Mucosa of stomach (tissue), 1 donor: Measurements from ENCODE around the gene GPR31.
"Not testable (repeated sequence)": the region's sequence is repeated elsewhere in the genome, so short reads cannot be mapped to it uniquely, and the experiment has no call there.

Experiments
- H3K27me3 ChIP-seq: one replicate; pipeline ENCODE4 v1.7.0; 2013; ENCODE audit warnings: mild to moderate bottlenecking, low read length; ENCODE audit not compliant: control insufficient read depth, insufficient read depth
- H3K36me3 ChIP-seq: one replicate; pipeline ENCODE4 v1.7.0; 2013; ENCODE audit warnings: low read length; ENCODE audit not compliant: control insufficient read depth, insufficient read depth
- H3K4me1 ChIP-seq: one replicate; pipeline ENCODE4 v1.7.0; 2013; ENCODE audit warnings: mild to moderate bottlenecking, low read length; ENCODE audit not compliant: control insufficient read depth, insufficient read depth
- H3K4me3 ChIP-seq: one replicate; pipeline ENCODE4 v1.7.0; 2013; ENCODE audit warnings: low read length
- H3K9ac ChIP-seq: one replicate; pipeline ENCODE4 v1.7.0; 2013; ENCODE audit warnings: mild to moderate bottlenecking, low read length, moderate library complexity
- H3K9me3 ChIP-seq: one replicate; pipeline ENCODE4 v1.7.0; 2013; ENCODE audit warnings: mild to moderate bottlenecking, low read length, moderate library complexity; ENCODE audit not compliant: control insufficient read depth
- donor health status: Pancreatic carcinoma.

GPR31 gene, protein sequence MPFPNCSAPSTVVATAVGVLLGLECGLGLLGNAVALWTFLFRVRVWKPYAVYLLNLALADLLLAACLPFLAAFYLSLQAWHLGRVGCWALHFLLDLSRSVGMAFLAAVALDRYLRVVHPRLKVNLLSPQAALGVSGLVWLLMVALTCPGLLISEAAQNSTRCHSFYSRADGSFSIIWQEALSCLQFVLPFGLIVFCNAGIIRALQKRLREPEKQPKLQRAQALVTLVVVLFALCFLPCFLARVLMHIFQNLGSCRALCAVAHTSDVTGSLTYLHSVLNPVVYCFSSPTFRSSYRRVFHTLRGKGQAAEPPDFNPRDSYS

DNA sequence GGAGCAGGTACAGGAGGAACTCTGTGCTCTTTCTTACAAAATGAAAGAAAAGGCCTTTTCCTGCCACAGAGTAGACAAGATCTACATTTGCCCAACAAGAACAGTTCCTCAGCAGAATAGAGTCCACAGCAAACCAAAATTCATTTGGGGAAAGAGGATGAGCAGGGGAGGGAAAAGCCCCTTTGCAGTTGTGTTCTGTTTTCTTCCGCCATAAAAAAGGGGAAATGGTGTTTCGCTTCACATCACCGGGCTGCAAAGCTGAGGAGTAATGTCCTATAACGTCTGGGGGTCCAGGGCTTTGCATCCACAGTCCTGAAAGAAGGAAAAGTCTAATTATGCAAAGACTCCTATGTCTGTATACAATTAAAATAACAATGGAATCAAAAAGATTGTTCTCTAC, at the start of gene GPR31:
Gene GPR31, minus strand, starts transcription at position 118 of the 400 bp plus-strand sequence. CDS start 149 bp downstream, outside the sequence.
- H3K36me3 ChIP-seq = no peaks in the 10 kb centered on the region
- H3K4me3 ChIP-seq = no peak within 1 kb of the TSS
- H3K4me1 ChIP-seq = no peaks in the 10 kb centered on the region
- H3K9ac ChIP-seq = no peak within 1 kb of the TSS
- no peaks in the 10 kb centered on the region for H3K27me3 ChIP-seq
- H3K9me3 ChIP-seq = no peaks in the 10 kb centered on the region

DNA sequence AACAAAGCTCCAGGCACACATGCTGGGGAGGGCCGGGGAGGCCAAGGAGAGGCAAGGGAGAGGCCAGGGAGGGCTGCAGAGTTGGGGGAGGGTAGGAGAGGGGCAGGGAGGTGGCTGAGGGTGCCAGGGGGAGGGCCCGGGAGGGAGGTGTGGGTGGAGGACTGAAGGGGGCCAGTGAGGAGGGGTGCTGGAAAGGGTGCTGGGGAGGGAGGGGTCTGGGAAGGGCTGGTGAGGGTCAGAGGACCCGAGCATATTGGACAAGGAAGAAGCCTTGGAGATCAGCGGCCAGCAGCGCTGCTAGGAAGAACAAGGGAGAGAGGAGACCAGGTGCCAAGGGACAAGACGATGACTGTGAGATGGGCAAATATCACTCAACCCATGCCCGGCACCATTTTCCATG, 49.7 kb upstream of the GPR31 start:
- H3K36me3 ChIP-seq = no peaks in the 10 kb centered on the region
- no peaks in the 10 kb centered on the region for H3K9me3 ChIP-seq
- H3K9ac ChIP-seq = no peak overlapping the region
- peaks cover 5% of the 10 kb centered on the region for H3K27me3 ChIP-seq
- no peak overlapping the region for H3K4me3 ChIP-seq
- H3K4me1 ChIP-seq = no peaks in the 10 kb centered on the region

DNA sequence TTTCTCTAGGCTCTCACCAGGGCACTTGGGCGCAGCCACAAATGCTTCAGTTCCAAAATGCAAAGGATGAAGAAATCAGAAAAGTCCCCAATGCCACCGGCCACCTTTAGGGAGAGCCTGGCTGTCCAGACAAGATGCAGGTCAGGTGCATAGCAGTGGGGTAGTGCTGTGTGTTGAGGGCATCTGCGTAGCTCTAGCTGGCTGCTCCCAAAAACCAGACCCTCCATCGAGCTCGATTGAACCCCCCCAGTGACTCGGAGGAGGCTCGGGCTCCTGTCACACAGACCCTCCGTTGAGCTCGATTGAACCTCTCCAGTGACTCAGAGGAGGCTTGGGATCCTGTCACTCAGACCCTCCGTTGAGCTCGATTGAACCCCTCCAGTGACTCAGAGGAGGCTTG, 47.5 kb upstream of the GPR31 start:
- not testable (repeated sequence) for H3K9ac ChIP-seq, H3K27me3 ChIP-seq, H3K36me3 ChIP-seq, H3K4me1 ChIP-seq, H3K4me3 ChIP-seq, H3K9me3 ChIP-seq

DNA sequence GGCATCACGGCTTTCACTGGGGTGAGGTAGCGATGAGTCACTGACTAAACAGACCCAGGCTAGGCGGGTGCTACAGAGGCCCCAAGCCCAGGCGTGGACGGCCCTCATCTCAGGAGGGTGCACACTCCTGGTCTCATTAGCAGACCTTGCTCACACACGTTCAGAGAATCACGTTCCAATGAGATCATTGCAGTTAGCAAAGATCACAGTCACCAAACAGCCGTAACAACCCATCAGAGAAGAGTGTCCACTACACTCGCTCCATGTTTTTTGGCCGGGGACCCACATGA, 46.2 kb upstream of the GPR31 start:
- H3K9ac ChIP-seq, H3K9me3 ChIP-seq, H3K4me3 ChIP-seq, H3K36me3 ChIP-seq, H3K4me1 ChIP-seq, H3K27me3 ChIP-seq: not testable (repeated sequence)

DNA sequence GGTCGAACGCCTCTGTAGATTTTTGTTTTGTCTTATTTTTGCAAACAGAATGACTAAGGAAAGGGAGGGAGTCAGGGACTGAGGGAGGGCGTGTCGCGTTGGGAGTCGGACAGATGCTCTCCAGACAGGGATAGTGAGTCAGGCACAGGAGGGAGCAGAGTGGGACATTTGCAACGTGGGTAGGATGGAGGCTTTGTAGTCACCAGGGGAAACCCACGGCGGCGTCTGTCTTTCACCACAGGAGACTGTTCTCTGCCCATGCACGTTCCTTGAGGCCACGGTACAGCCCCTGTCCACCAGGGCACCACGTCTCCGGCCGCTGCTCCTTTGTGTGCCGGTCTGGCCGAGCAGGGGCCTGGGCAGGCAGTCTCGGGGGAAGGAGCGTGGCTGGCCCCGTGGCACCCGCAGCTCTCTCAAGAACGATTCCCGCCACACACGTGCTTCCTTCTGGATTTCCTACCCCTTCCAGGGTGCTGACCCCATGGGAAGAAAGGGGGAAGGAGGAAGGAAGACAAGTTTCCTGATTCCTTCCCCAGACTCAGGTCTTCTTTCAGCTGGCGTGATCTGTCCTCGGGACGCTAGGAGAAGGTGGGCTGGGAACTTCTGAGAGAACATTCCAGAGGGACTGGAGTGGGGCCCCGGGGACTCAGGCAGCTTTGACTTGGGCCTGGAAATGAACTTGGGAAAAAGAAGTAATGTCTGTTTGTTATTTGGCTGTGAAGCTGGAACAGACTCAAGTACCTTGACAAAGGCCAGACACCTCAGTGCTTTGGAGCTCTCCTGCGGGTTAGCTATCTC, 45.7 kb upstream of the GPR31 start:
- not testable (repeated sequence) for H3K4me3 ChIP-seq, H3K36me3 ChIP-seq, H3K4me1 ChIP-seq, H3K27me3 ChIP-seq, H3K9me3 ChIP-seq, H3K9ac ChIP-seq

DNA sequence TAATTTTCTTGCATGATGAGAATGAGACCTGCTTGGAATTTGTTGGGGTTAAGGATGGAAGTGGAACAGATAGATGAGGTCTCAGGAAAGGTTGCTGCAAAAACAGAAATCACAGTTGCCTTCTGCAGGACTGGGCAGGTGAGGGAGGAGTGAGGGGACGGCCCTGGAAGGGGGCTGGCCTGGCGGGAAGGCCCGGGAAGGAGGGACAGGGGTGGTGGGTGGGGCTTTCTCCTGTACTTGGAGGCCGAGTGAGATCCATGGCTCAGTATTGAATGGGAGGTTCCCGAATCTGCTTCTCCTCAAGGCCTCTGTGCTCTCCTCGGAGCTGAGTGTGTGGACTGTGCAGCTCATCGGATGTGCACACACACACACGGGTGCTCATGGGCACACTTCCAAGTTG, 44.8 kb upstream of the GPR31 start:
- not testable (repeated sequence) for H3K9me3 ChIP-seq, H3K9ac ChIP-seq, H3K4me3 ChIP-seq, H3K4me1 ChIP-seq, H3K36me3 ChIP-seq, H3K27me3 ChIP-seq

DNA sequence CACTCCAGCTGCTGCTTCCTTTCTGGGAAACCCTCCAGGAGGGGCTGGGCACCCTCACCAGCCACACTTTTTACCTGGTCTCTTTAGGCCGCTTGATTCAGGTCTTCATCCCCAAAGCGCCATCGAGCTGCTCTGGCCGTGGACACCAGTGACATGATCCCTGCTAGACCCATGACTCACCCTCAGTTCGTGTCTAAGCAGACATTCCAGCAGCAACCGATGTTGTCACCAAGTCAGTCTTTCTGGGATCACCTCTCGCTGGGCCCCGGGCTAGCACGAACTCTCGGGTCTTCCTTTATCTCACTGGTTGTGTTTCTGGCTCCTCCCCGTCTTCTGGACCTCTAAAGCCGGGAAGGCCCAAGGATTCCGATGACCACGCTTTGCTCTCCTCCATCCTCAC, 43.0 kb upstream of the GPR31 start:
- H3K27me3 ChIP-seq = no peaks in the 10 kb centered on the region
- H3K9ac ChIP-seq = no peak overlapping the region
- H3K36me3 ChIP-seq = no peaks in the 10 kb centered on the region
- no peak overlapping the region for H3K4me3 ChIP-seq
- H3K4me1 ChIP-seq = no peaks in the 10 kb centered on the region
- no peaks in the 10 kb centered on the region for H3K9me3 ChIP-seq

DNA sequence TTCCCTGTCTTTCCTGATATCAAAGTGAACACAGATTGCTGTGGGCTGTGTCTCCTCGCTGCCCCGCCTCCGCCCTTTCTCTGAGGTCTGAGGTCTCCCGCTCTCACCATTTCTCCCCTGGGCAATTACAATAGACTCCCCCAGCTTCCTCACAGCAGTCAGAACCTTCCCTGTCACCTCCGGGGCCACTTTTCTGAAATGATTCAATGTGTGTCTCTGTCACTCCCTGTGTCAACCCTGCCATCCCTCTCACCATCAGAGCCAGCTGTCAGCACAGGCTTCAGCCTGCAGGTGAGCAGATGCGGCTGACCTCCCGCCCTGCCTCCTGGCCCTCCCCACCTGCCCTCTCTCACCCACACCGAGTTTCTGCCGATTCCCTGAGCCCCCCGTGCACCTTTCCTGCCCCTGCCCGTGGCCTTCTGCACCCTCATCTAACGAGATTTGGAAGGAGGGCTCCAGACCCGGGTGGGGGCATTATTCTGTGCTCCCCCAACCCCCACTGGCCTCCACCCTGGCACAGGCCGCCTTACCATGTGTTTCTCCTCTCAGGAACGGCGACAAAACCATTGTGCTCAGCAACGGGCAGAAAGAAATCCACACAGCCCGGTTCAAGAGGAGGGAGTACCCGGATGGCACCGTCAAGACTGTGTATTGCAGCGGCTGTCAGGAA, 38.3 kb upstream of the GPR31 start:
- H3K9ac ChIP-seq, H3K27me3 ChIP-seq, H3K4me1 ChIP-seq, H3K9me3 ChIP-seq, H3K36me3 ChIP-seq, H3K4me3 ChIP-seq: not testable (repeated sequence)

DNA sequence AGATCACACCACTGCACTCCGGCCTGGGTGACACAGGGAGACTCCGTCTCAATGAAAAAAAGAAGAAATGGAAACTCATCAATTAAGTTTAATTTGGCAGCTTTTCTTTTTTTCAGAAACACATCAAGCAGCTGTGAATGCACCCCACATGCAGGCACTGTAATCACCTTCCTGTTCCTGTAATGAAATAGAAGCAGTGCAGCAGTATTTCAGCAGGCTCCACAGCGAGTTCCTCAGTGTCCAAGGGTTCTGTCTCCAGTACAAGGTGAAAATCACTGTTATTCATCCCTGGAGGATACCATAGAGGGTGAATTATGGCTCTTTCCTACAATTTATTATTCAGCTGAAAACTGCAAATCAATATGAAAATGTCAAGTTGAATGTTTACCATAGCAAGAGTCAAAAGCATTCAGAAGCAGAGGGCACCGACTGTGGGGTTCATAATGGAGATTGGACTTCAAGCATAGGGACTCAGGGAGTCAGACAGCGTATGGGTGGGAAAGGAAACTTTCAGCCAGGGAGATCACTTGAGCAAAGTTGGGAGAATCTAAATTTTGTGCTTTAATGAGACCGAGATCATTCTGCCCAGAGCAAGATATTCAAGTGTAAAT, 35.8 kb upstream of the GPR31 start:
- H3K9me3 ChIP-seq = not testable (repeated sequence)

DNA sequence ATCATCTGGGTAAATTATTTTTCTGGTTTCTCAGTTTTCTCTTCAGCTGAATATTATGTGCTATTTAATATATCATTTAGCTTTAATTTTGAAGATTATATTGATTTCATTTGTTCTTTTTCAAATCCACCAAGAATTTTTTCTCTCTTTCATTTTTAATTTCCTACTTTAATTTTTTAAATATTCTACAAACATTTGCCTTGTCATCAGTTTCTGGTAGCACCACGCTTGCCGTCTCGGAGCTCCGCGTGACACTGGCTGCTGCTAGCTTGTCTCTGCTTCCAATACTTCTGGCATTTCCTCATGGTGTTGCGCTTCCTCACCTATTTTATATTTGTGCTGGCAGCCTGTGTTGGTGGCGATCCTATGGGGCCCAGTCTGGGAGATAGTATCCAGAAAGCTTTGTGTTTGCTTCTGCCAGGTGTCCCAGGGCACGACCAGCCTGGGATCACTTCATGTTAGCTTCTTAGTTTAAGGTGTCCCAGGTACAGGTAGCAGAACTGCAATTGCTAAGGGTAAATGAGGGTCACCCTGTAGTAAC, 33.3 kb upstream of the GPR31 start:
- H3K4me3 ChIP-seq, H3K4me1 ChIP-seq, H3K36me3 ChIP-seq, H3K9me3 ChIP-seq, H3K27me3 ChIP-seq, H3K9ac ChIP-seq: not testable (repeated sequence)

More for the DNA sequence above, 35.8 kb upstream of the GPR31 start:
- not testable (repeated sequence) for H3K36me3 ChIP-seq, H3K4me1 ChIP-seq, H3K27me3 ChIP-seq, H3K4me3 ChIP-seq, H3K9ac ChIP-seq

DNA sequence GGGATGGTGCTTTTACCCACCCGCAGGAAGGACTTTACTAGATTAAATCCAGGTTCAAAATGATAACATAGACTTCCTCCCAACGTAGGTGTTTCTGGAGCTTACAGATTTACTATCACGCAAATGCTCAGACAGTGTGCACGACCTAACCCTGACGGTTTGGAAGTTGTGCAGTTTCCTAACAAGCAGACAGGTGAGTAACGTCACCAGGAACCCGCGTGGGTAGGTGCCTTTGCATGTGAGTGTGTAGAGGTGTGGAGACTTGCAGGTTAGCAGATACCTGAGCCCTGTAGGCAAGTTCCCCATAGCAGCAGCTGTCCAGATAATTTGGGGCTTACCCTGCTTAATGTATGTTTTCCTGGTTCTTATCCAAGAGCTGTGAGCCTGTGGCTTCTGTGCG, 29.5 kb upstream of the GPR31 start:
- H3K4me1 ChIP-seq, H3K9me3 ChIP-seq, H3K4me3 ChIP-seq: not testable (repeated sequence)

DNA sequence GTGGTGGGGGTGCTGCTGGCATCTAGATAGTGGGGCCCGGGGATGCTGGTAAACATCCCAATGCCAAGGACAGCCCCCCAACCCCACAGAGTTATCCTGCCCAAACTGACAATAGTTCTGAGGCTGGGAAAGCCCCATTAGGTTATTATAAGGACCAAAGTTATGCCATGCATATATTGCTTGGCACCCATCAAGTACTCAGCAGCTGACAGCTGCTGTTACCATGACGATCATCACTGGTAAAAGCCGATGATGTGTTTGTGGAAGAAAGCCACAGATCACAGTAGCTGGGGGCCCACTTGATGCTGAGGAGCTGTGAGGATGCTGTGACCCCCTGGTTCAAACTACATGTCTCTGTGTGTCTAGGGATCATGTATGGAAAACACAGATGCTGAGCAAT, 27.3 kb upstream of the GPR31 start:
- H3K4me1 ChIP-seq, H3K9ac ChIP-seq, H3K4me3 ChIP-seq, H3K9me3 ChIP-seq, H3K36me3 ChIP-seq, H3K27me3 ChIP-seq: not testable (repeated sequence)

More for the DNA sequence above, 29.5 kb upstream of the GPR31 start:
- not testable (repeated sequence) for H3K36me3 ChIP-seq, H3K9ac ChIP-seq, H3K27me3 ChIP-seq
